Skeletal muscle cell (primary cell): ENCODE results near the gene OR2F1.

Experiments
- DNase-seq: peaks from one replicate; pipeline ENCODE4 v3.0.0-alpha.2; 2010; ENCODE audit warnings: low read depth
- H3K4me3 ChIP-seq: 2 replicates; pipeline ENCODE4 v1.5.1; 2011; ENCODE audit warnings: low read depth, mild to moderate bottlenecking, control low read depth, low read length, moderate library complexity

OR2F1 gene

GRCh38 chr7:143948733-143949132, 5.9 kb upstream of the OR2F1 start:
- no peak for DNase-seq
- H3K4me3 ChIP-seq, result no peak overlapping the region

GRCh38 chr7:143953421-143953820, 1.2 kb upstream of the OR2F1 start:
- no peak for DNase-seq
- H3K4me3 ChIP-seq, result no peak overlapping the region

- DNase-seq, result no peak
- H3K4me3 ChIP-seq, result no peak overlapping the region
These were observed 509 bp upstream of the OR2F1 start for GRCh38 chr7:143954135-143954534.

GRCh38 chr7:143958781-143959180, 4.1 kb downstream of the OR2F1 start:
- no peak overlapping the region for H3K4me3 ChIP-seq
- DNase-seq, result no peak

GRCh38 chr7:143960813-143961610, 6.4 kb downstream of the OR2F1 start:
- no peak overlapping the region for H3K4me3 ChIP-seq
- no peak for DNase-seq

GRCh38 chr7:143965280-143965679, 10.6 kb downstream of the OR2F1 start:
- H3K4me3 ChIP-seq, result no peak overlapping the region
- no peak for DNase-seq

GRCh38 chr7:143967398-143967797, 12.8 kb downstream of the OR2F1 start:
- H3K4me3 ChIP-seq, result no peak overlapping the region
- DNase-seq, result no peak

- H3K4me3 ChIP-seq, result no peak overlapping the region
- no peak for DNase-seq
These were observed 19.3 kb downstream of the OR2F1 start for GRCh38 chr7:143973870-143974416.

GRCh38 chr7:143974459-143974858, 19.8 kb downstream of the OR2F1 start:
- no peak for DNase-seq
- no peak overlapping the region for H3K4me3 ChIP-seq

GRCh38 chr7:143975617-143976016, 21.0 kb downstream of the OR2F1 start:
- H3K4me3 ChIP-seq, result no peak overlapping the region
- DNase-seq, result no peak

- DNase-seq, result no peak
- no peak overlapping the region for H3K4me3 ChIP-seq
These were observed 23.9 kb downstream of the OR2F1 start for GRCh38 chr7:143978585-143978984.

GRCh38 chr7:143979359-143979758, 24.7 kb downstream of the OR2F1 start:
- no peak overlapping the region for H3K4me3 ChIP-seq
- peak; percentile 20 for DNase-seq

- no peak overlapping the region for H3K4me3 ChIP-seq
- DNase-seq, result no peak
These were observed 25.4 kb downstream of the OR2F1 start for GRCh38 chr7:143979998-143980397.

- no peak overlapping the region for H3K4me3 ChIP-seq
- no peak for DNase-seq
These were observed 26.3 kb downstream of the OR2F1 start for GRCh38 chr7:143980746-143981510.

- DNase-seq, result no peak
- no peak overlapping the region for H3K4me3 ChIP-seq
These were observed 29.3 kb downstream of the OR2F1 start for GRCh38 chr7:143983960-143984359.

- no peak for DNase-seq
These were observed 32.9 kb downstream of the OR2F1 start for GRCh38 chr7:143987513-143987912.

GRCh38 chr7:143988976-143989745, 34.5 kb downstream of the OR2F1 start:
- DNase-seq, result no peak
- H3K4me3 ChIP-seq, result no peak overlapping the region

More at GRCh38 chr7:143987513-143987912, 32.9 kb downstream of the OR2F1 start:
- H3K4me3 ChIP-seq, result no peak overlapping the region

GRCh38 chr7:143992670-143993069, 38.0 kb downstream of the OR2F1 start:
- no peak overlapping the region for H3K4me3 ChIP-seq
- DNase-seq, result no peak

- H3K4me3 ChIP-seq, result no peak overlapping the region
- no peak for DNase-seq
These were observed 39.3 kb downstream of the OR2F1 start for GRCh38 chr7:143993924-143994323.

GRCh38 chr7:144000020-144000419, 45.4 kb downstream of the OR2F1 start, which contains the start of gene OR6B1:
OR6B1 (plus strand) TSS chr7:144000320; CDS start chr7:144003997, 3,677 bp downstream.
- no peak within 1 kb of the TSS for H3K4me3 ChIP-seq
- no peak for DNase-seq
